Tibial nerve (tissue), 4 donors: Measurements from ENCODE around the gene INPP5A. TPM values are rescaled to one million over a fixed set of nuclear protein-coding genes. Genes with fewer than 3 reads are reported as not detected.

ENCODE experiments used
- DNase-seq, 2 donors: peaks; one replicate each; pipeline ENCODE4 v3.0.0-alpha.2; 2019; ENCODE audit warnings: low spot score in 2 of 2
- H3K27ac ChIP-seq, 4 donors: fragments of 200-600 bp; sonication (generic) in 3 of 4; one replicate each; pipeline ENCODE4 v1.5.1; 2017 to 2019; ENCODE audit warnings: mild to moderate bottlenecking in 1 of 4
- H3K27me3 ChIP-seq, 2 donors: fragments of 200-600 bp; sonication (generic) in 1 of 2; one replicate each; pipeline versions ENCODE4 v1.5.1 to v1.6.0; 2017 to 2019
- H3K36me3 ChIP-seq, 3 donors: fragments of 200-600 bp; sonication (generic); one replicate each; pipeline ENCODE4 v1.5.1; 2018 to 2019
- H3K4me1 ChIP-seq, 4 donors: fragments of 200-600 bp; sonication (generic) in 3 of 4; one replicate each; pipeline ENCODE4 v1.5.1; 2017 to 2019
- H3K4me3 ChIP-seq, 4 donors: fragments of 200-600 bp; sonication (generic) in 3 of 4; one replicate each; pipeline ENCODE4 v1.5.1; 2017 to 2019; ENCODE audit warnings: mild to moderate bottlenecking in 1 of 4, moderate library complexity in 1 of 4
- H3K9me3 ChIP-seq, 4 donors: fragments of 200-600 bp; sonication (generic) in 3 of 4; one replicate each; pipeline ENCODE4 v1.5.1; 2017 to 2019
- CTCF ChIP-seq, 5 experiments: fragments of 200-600 bp in 3 of 5; fragments of 450-650 bp in 2 of 5; sonication (generic) in 3 of 5; IDR thresholded peaks; one replicate each; pipeline ENCODE4 v1.5.1; 2016 to 2019; ENCODE audit warnings: antibody characterized with exemption in 5 of 5, mild to moderate bottlenecking in 3 of 5, moderate library complexity in 2 of 5
- EP300 ChIP-seq, 2 donors: sonication (generic); formaldehyde crosslinking; IDR thresholded peaks; one replicate each; pipeline ENCODE4 v1.6.1; 2017; ENCODE audit warnings: antibody characterized with exemption in 2 of 2, mild to moderate bottlenecking in 1 of 2
- POLR2A ChIP-seq, 2 donors: fragments of 450-650 bp; IDR thresholded peaks; one replicate each; pipeline ENCODE4 v1.6.1; 2017; ENCODE audit warnings: antibody characterized with exemption in 2 of 2, mild to moderate bottlenecking in 2 of 2, moderate library complexity in 2 of 2
- WGBS, 2 donors: methylation state at CpG; one replicate each; pipeline ENCODE4 v1.1.5; 2018; 5-methylcytosine and 5-hydroxymethylcytosine counted together
- total RNA-seq, 4 donors: library from RNA; depleted of rRNA; stranded (reverse); fragments of >200 nt; gene quantifications; one replicate each; pipeline ENCODE4 v1.1.0, GENCODE V29; 2016

INPP5A gene
- total RNA-seq, 4 donors from 2014 or later: 73.8 to 101 (median 86.2) TPM

- Histone ChIP-seq H3K4me3 (no peak overlapping the region), H3K9me3 (no peaks in the 10 kb centered on the region), H3K4me1 (peaks cover 0 to 28% (median 13%) of the 10 kb centered on the region in 4 donors), H3K27me3 (no peaks in the 10 kb centered on the region), H3K27ac (no peak overlapping the region), H3K36me3 (peaks cover 0 to 43% (median 0%) of the 10 kb centered on the region in 3 donors)
- no peak for TF ChIP-seq POLR2A (IDR thresholded peaks at IDR 0.05)
- no peak for TF ChIP-seq CTCF (IDR thresholded peaks at IDR 0.05)
- WGBS, 2 donors: 89 to 93% methylated on average over 14 of the region's 14 CpGs
- DNase-seq: no peak
These were observed 208.8 kb downstream of the INPP5A start for GRCh38 chr10:132746386-132746785.

GRCh38 chr10:132746801-132747625, 209.4 kb downstream of the INPP5A start:
- H3K36me3 ChIP-seq: peaks cover 0 to 39% (median 0%) of the 10 kb centered on the region in 3 donors
- H3K9me3 ChIP-seq: no peaks in the 10 kb centered on the region
- no peak overlapping the region for H3K27ac ChIP-seq
- no peaks in the 10 kb centered on the region for H3K27me3 ChIP-seq
- TF ChIP-seq POLR2A (IDR thresholded peaks at IDR 0.05): no peak
- TF ChIP-seq CTCF (IDR thresholded peaks at IDR 0.05): no peak
- no peak for TF ChIP-seq EP300 (IDR thresholded peaks at IDR 0.05)
- H3K4me1 ChIP-seq: peaks cover 0 to 28% (median 13%) of the 10 kb centered on the region in 4 donors
- H3K4me3 ChIP-seq: no peak overlapping the region
- DNase-seq: no peak
- 76 to 89% methylated on average over 20 to 23 of the region's 29 CpGs for WGBS, 2 donors

DNA sequence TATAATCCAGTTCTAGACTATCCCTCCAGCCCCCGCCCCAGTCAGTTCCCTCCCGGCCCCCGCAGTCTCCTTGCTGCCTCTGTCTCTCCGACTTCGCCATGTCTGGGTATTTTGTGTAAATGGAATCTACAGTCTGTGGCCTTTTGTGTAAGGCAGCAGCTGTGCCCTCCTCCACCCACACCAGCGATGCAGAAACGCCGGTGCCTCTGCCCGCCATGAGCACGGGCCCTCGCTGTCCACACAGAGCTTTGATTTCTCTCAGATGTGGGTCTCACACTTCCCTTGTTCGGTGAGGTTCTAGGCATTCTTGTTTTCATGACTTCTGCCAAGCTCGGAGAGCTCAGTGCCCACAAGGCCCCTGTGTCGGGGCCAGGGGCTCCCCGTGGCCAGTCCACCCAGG, 210.5 kb downstream of the INPP5A start:
- H3K4me1 ChIP-seq: peaks cover 0 to 20% (median 11%) of the 10 kb centered on the region in 4 donors
- H3K27ac ChIP-seq: peak overlapping the region in 1 of 4 donors; percentile 39
- WGBS, 2 donors: 76 to 80% methylated on average over 12 to 15 of the region's 15 CpGs
- H3K36me3 ChIP-seq: peaks cover 0 to 47% (median 0%) of the 10 kb centered on the region in 3 donors
- no peak for TF ChIP-seq CTCF (IDR thresholded peaks at IDR 0.05)
- TF ChIP-seq EP300 (IDR thresholded peaks at IDR 0.05): no peak
- no peak for TF ChIP-seq POLR2A (IDR thresholded peaks at IDR 0.05)
- no peak overlapping the region for H3K4me3 ChIP-seq
- DNase-seq: no peak
- no peaks in the 10 kb centered on the region for H3K27me3 ChIP-seq
- H3K9me3 ChIP-seq: no peaks in the 10 kb centered on the region

DNA sequence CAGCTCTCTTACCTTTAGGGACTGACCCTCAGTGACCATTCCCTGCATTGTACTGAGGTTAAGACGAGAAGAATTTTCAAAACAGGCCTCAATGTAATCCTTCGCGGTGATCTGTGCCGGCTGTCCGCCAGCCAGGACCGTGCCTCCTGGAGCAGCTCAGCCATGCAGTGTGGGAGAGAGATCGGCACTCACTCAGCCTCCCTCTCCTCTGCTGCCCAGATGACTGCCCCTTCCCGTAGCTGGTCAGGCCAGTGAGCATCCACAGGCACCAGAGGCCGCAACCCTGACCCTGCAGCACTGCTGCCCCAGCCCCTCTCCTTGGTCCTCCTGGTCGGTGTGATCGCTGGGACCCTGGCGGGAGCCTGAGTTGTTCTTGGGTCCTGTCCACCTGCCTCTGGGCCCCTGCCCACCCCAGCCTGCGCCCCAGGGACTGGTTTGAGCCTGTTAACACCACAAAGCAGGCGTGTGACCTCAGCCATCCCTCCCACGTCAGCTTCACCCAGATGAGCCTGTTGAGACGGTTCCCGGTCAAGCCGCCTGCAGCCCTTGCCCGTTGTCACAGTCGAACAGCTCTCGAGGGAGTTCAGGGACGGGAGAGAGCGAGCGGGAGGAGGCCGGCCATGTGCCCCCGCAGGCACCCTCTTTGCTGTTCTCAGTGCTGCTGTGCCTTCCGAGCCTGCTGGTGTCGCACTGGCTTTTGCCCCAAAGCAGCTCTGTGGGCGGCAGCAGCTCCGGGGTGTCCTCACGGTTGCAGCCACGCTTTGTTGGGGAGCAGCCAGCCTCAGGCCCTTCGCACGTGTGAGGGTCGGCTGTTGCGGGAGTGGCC, 211.2 kb downstream of the INPP5A start:
- WGBS, 2 donors: 86 to 87% methylated on average over 28 to 32 of the region's 36 CpGs
- peak overlapping the region in 1 of 4 donors; percentile 39 for H3K27ac ChIP-seq
- no peak for TF ChIP-seq POLR2A (IDR thresholded peaks at IDR 0.05)
- TF ChIP-seq CTCF (IDR thresholded peaks at IDR 0.05): no peak
- TF ChIP-seq EP300 (IDR thresholded peaks at IDR 0.05): no peak

More for the DNA sequence above, 211.2 kb downstream of the INPP5A start:
- Histone ChIP-seq H3K27me3 (no peaks in the 10 kb centered on the region), H3K36me3 (peaks cover 0 to 53% (median 0%) of the 10 kb centered on the region in 3 donors), H3K4me1 (peaks cover 0 to 14% (median 5%) of the 10 kb centered on the region in 4 donors), H3K4me3 (no peak overlapping the region), H3K9me3 (no peaks in the 10 kb centered on the region)
- DNase-seq: no peak
